Chondrocyte (in vitro differentiated cells): ENCODE data around the gene CILP. TPM values are rescaled to one million over a fixed set of nuclear protein-coding genes. Genes with fewer than 3 reads are reported as not detected.

Source experiments
- DNase-seq: peaks from one replicate; pipeline ENCODE4 v3.0.0; 2021; ENCODE audit warnings: mixed read lengths, low spot score
- H3K27ac Mint-ChIP-seq: one replicate; pipeline ENCODE4 v1.8.0; 2021; ENCODE audit warnings: mild to moderate bottlenecking, moderate library complexity, mixed read lengths; ENCODE audit not compliant: unreplicated experiment
- H3K27me3 Mint-ChIP-seq: 2 replicates; pipeline ENCODE4 v1.8.0; 2021; ENCODE audit warnings: low read depth, mixed read lengths
- H3K36me3 Mint-ChIP-seq: 2 replicates; pipeline ENCODE4 v1.8.0; 2021; ENCODE audit warnings: low read depth, mixed read lengths
- H3K4me1 Mint-ChIP-seq: 2 replicates; pipeline ENCODE4 v1.8.0; 2021; ENCODE audit warnings: low read depth, mild to moderate bottlenecking, mixed read lengths
- H3K4me3 Mint-ChIP-seq: one replicate; pipeline ENCODE4 v1.8.0; 2021; ENCODE audit warnings: mild to moderate bottlenecking, moderate library complexity, mixed read lengths; ENCODE audit not compliant: unreplicated experiment
- H3K9me3 Mint-ChIP-seq: 2 replicates; pipeline ENCODE4 v1.8.0; 2021; ENCODE audit warnings: low read depth, mixed read lengths
- total RNA-seq: library from RNA; stranded (reverse); gene quantifications from 3 replicates; pipeline ENCODE4 v1.2.1, GENCODE V29; 2021
- TF ChIP-seq, protein P1 (sequence below): fragments of 200-600 bp; sonication (generic); IDR thresholded peaks from 2 replicates; pipeline ENCODE4 v1.5.0; 2021; ENCODE audit warnings: antibody characterized with exemption, mild to moderate bottlenecking, moderate library complexity

Gene CILP
- total RNA-seq, 1 donor from 2014 or later, result 0.22 TPM

DNA sequence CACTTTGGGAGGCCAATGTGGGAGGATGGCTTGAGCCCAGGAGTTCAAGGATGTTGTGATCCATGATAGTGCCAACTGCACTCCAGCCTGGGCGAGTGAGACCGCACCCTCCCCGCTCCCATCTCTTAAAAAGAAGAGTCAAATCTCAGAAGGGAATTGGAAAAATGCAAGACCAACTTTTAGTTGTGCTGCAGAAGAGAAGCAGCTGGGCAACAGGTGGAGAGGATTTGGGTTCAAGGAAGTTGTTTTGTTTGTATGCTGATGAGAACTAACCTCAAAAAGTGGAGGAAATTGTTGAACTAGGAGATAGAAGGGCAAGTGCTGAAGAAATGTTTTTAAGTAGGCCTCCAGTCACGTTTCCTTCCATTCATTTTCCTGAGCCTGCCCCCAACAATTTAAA is 64.8 kb downstream of the CILP start:
- Mint-ChIP-seq H3K36me3 (peaks cover 9% of the 10 kb centered on the region), H3K4me1 (no peaks in the 10 kb centered on the region), H3K27me3 (no peaks in the 10 kb centered on the region), H3K27ac (no peak overlapping the region), H3K4me3 (no peak overlapping the region), H3K9me3 (no peaks in the 10 kb centered on the region)
- no peak for DNase-seq
- TF ChIP-seq, protein P1, sequence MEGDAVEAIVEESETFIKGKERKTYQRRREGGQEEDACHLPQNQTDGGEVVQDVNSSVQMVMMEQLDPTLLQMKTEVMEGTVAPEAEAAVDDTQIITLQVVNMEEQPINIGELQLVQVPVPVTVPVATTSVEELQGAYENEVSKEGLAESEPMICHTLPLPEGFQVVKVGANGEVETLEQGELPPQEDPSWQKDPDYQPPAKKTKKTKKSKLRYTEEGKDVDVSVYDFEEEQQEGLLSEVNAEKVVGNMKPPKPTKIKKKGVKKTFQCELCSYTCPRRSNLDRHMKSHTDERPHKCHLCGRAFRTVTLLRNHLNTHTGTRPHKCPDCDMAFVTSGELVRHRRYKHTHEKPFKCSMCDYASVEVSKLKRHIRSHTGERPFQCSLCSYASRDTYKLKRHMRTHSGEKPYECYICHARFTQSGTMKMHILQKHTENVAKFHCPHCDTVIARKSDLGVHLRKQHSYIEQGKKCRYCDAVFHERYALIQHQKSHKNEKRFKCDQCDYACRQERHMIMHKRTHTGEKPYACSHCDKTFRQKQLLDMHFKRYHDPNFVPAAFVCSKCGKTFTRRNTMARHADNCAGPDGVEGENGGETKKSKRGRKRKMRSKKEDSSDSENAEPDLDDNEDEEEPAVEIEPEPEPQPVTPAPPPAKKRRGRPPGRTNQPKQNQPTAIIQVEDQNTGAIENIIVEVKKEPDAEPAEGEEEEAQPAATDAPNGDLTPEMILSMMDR, result no peak

Other genes with a start within 250 kb of the CILP start
- 76.1 to 84.9 TPM (median 80.5 TPM) in 3 replicates for gene SPG21, start 221.6 kb downstream of the CILP start, total RNA-seq
- gene MTFMT, start 181.8 kb downstream of the CILP start, total RNA-seq, result 10.7 to 13.4 TPM (median 13.3 TPM) in 3 replicates
- not detected in 3 replicates for gene SLC51B, start 166.1 kb downstream of the CILP start, total RNA-seq
- 1.7 to 13.1 TPM (median 12.7 TPM) in 3 replicates for gene RASL12, start 143.5 kb downstream of the CILP start, total RNA-seq
- not detected in 3 replicates for gene KBTBD13, start 134.7 kb downstream of the CILP start, total RNA-seq
- 2.3 to 4.8 TPM (median 2.5 TPM) in 3 replicates for gene UBAP1L, start 96.3 kb downstream of the CILP start, total RNA-seq
- 14.7 to 24.5 TPM (median 15.1 TPM) in 3 replicates for gene PDCD7, start 77.7 kb downstream of the CILP start, total RNA-seq
- gene CLPX, start 26.1 kb downstream of the CILP start, total RNA-seq, result 40.7 to 41.9 TPM (median 41.4 TPM) in 3 replicates
- gene PARP16, start 75.4 kb upstream of the CILP start, total RNA-seq, result 7.1 to 8.7 TPM (median 8.2 TPM) in 3 replicates
- not detected in 3 replicates for gene RNU5A-1, start 84.6 kb upstream of the CILP start, total RNA-seq
- gene RNU5B-1, start 93.2 kb upstream of the CILP start, total RNA-seq, result 11.4 TPM in 1 of 3 replicates, not detected in the others
- 0.13 to 0.31 TPM (median 0.27 TPM) in 3 replicates for gene IGDCC3, start 166.5 kb upstream of the CILP start, total RNA-seq
- gene IGDCC4, start 211.5 kb upstream of the CILP start, total RNA-seq, result 41.4 to 48.6 TPM (median 47.2 TPM) in 3 replicates